ENCODE measurements around the gene COL27A1.

Gene COL27A1

GRCh38 chr9:114289571-114290481, 134.5 kb downstream of the COL27A1 start:
- DNase-seq, result no peak

DNA sequence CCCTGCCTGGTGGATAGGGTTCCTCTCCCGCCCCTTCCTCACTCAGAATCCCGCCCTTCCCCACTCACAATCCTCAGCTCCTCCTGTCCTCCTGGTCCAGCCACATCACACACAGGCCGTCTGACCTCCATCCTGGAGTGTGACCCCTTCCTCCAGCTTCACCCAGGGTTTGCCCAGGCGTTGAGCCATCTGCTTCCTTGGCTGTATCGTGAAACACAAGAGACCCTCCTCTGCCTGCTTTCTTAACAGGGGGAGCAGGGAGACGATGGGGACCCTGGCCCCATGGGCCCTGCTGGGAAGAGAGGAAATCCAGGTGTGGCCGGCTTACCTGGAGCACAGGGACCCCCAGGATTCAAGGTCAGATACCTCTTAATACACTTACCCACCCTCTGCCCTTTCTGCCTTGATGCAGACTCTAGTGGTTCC, 135.2 kb downstream of the COL27A1 start:
- no peak for DNase-seq

- peak; percentile 56 to 68 for DNase-seq
These were observed 135.7 kb downstream of the COL27A1 start for GRCh38 chr9:114291064-114291474.

DNA sequence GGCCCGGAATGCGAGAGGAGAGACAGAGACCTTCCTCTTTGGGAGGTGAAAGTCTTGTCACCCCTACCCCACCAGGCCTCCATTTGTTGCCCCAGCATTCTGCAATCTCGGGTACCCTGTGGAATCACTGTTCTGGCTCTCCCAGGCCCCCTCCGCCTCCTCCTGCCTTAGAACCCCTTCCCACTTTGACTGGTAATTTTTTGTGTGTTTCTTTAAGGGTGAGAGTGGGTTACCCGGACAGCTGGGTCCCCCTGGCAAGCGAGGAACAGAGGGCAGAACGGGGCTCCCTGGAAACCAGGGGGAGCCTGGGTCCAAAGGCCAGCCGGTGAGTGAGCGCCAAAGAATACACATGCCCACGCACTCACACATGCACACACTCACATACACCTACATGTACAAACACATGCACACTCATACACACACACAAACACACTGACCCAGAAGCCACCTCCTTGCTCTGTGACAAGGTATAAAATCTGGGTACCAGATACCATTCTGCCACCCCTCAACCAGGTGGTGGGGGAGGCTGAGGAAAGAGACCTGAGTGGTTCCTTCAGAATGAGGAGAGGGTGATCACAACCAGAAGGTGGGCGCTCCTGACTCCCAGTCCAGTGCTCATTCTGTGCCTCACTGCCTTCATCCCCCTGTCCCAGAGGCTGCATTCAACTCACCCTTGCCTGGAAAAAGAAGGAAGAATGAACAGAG, 136.7 kb downstream of the COL27A1 start:
- no peak for DNase-seq

DNA sequence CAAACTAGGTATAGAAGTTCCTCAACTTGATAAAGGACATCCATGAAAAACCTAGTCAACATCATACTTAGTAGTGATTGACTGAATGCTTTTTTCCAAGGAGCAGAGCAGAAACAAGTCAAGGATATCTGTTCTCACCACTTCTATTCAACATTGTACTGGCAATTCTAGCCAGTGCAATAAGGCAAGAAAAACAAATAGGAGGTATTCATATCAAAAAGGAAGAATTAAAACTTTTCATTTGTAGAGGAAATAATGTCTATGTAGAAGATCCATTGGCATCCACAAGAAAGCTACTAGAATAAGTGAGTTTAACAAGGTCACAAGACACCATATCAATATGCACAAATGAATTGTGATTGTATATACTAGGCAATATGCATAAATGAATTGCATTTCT, 139.3 kb downstream of the COL27A1 start:
- no peak for DNase-seq

DNA sequence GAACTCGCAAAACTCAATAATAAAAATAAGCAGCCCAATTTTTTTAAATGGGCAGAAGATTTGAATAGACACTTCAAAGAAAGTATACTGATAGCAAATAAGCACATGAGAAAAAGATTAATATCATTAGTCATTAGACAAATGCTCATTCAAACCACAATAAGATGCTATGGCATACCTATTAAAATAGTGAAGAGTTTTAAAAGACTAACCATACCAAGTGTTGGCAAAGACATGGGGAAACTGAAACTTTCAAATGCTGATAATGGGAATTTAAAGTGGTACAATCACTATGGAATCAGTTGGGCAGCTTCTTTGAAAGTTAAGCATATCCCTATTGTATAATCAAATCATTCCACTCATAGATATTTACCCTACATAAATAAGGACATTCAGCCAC, 141.0 kb downstream of the COL27A1 start:
- DNase-seq, result no peak

GRCh38 chr9:114299286-114300152, 144.2 kb downstream of the COL27A1 start:
- no peak for DNase-seq

- no peak for DNase-seq
These were observed 145.0 kb downstream of the COL27A1 start for GRCh38 chr9:114300153-114300845.

DNA sequence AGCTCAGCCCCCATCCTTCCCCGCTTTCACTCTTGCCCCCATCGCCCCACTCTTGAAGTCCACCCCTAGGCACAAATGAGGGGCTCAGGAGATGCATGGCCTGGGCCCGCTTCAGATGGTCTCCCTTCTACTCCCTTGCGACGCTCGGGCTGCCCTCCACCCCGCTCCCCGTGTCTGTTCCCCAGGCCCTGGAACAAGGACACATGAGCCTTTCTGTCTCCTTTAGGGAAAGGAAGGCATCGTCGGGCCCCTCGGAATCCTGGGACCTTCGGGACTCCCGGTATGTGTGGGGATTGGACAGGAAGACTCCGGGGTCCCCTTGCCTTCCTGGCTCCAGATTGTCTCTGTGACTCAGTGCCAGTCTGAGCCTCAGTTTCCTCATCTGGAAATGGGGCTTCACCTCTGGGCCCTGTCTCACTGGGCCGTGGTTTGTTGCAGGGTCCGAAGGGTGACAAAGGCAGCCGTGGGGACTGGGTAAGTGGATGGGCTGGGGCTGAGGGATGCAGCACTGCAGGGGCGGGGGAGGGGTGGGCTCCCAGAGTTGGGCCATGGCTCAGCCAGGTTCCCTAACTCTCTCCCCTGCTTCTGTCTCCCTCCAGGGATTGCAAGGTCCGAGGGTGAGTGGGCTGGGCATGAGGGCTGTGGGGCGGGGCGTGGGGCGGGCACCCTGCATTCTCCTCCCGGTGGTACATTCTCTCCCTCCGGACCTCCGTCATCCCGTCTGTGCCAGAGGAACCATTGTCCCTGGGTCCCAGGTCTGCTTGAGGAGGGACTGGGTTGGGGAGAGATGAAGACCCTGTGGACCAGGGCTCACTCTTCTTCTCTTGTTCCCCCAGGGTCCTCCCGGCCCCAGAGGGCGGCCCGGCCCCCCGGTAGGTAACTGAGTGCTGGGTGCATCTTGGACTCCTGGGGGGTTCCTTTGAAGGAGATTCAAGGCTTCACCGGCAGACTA, 145.8 kb downstream of the COL27A1 start:
- no peak for DNase-seq

DNA sequence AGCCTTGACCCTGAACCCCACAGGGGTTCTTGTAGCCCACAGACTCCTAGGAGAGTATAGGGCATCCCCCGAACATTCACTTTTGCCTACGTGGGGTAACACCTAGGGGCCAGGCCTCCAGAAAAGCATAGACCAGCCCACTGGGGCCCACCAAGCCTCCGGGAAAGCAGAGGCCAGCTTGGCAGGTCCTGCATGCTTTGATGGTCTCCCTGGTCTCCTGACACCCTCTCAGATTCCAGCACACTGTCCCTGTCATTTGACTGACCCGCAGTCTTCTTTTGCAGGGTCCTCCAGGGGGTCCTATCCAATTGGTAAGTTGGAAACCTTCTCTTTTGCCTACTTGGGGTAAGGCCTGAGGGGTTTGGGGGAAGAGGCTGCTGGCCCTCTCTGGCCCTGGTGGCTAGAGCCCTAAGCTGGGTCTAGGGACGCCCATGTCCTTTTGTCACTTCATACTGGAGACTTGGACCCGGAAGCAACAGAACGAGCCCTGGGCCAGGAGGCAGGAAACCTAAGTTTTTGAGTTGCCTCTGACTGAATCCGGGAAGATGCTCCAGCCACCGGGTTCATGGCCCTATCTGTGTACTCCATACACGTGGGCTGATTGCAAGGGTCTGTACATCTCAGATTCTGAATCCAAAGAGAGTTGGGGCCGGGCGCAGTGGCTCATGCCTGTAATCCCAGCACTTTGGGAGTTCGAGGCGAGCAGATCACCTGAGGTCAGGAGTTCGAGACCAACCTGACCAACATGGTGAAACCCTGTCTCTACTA, 146.6 kb downstream of the COL27A1 start:
- DNase-seq, result no peak

GRCh38 chr9:114302727-114303126, 147.4 kb downstream of the COL27A1 start:
- DNase-seq, result no peak

DNA sequence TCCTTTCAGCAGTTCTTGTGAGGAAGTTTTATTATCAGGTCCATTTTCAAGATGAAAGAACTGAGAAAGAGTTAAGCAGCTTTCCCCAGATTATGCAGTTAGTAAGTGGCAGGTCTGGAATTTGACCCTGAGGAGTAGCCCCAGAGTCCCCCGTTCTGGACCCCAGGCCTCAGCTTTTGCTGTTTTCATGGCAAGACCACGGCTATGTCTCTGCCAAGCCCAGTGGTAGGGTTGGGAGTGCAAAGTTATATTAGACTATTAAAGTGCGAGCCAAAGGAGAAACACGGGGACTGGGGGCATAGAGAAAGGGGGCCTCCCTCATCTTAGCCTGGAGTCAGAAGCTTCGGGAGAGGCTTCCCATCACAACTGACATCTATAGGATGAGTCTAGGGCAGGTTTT, 148.2 kb downstream of the COL27A1 start:
- DNase-seq, result no peak

DNA sequence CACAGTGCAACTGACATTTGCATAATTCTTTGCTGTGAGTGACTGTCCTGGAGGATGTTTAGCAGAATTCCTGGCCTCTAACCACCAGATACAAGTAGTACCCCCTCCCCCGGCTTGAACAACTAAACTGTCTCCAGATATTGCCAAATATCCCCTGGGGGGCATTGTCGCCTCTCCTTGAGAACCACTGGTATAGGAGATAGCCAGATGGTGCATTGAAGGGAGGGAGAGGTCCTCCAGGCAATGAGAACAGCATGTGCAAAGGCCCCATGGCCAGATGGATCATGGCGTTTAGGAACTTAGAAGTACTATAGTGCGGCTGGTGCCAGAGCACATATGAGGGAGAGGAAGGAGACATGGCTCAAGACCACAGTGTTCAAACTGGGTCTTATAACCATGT, 148.6 kb downstream of the COL27A1 start:
- no peak for DNase-seq

DNA sequence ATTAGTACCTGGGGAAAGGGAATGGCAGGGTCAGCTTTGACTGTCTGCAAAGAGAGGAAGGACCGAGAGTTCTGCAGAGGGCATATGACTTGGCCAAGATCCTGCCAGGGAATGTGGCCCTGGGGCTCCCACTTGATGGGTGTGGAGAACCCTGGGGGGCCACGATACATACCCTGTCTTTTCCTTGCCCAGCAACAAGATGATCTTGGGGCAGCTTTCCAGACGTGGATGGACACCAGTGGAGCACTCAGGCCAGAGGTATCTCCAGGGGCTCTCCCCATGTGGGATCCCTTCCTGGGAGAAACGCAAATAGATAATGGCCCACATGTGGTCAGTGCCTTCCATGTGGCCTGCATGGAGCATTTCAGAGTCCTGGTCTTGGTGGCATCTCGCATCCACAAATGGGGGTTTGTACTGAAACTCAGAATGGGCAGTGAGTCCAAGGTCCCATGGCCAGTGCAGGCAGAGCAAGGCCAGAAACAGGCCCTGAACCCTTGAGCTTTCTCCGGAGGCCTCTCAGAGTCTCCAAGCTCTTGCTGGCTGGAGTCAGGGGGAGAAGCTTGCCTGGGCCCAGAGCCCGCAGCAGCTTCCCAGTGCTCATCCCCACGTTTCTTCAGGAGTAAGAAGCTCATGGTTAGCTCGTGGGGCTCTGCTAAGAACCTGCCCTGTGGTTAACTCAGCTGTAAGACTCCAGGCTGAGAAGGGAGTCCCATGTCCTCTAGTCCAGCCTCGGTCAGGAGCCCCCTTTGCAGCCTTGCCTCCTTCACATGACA, 149.3 kb downstream of the COL27A1 start:
- no peak for DNase-seq

- no peak for DNase-seq
These were observed 152.5 kb downstream of the COL27A1 start for GRCh38 chr9:114307899-114308267.

- no peak for DNase-seq
These were observed 153.1 kb downstream of the COL27A1 start for GRCh38 chr9:114308361-114308950.

DNA sequence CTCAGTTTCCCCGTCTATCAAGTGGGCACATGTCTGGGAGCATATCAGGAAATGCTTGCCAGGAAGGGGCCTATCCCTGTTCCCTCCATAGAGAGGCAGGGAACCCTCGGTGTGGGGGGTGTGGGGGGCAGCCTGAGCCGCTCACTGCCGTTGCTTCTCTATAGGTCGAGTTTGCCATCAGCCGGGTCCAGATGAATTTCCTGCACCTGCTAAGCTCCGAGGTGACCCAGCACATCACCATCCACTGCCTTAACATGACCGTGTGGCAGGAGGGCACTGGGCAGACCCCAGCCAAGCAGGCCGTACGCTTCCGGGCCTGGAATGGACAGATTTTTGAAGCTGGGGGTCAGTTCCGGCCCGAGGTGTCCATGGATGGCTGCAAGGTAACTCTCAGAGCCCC, 153.8 kb downstream of the COL27A1 start:
- DNase-seq, result no peak

DNA sequence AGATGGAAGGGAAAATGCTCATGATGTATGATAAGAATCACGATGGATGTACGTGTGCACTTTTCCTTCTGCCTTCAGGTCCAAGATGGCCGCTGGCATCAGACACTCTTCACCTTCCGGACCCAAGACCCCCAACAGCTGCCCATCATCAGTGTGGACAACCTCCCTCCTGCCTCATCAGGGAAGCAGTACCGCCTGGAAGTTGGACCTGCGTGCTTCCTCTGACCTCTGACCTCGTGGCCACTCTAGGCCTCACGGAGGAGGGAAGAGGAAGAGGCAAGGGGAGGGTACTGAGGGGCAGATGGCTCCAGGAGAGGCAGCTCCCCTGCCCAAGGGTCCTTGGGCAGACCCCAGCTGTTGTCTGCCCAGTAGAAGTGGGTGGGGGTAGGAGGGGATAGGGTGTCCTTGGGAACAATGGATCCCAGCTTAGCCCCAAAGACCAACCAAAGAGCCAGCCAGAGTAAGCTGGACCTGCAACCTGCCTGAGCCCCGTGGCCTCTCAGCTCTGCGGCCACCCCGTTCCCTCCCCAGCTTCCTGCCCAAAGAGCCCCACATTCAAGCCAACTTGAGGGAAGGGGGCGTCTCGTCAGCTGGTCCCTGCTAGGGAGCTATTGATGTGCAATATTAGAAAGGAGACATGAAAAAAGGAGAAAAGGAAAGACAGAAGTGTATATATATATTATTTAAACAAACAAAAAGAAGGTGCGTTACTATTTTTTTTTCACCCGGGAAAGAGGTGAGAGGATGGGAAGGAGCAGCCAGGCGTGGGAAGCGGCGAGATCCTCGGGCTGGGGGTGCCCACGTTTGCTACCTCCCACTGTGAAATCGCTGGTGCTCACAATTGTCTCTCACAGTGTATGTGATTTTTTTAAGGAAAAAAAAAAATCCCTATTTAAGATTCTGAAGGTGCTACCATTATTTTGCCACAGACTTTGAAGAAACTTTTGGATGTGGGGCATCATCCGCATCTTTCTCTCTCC, 155.4 kb downstream of the COL27A1 start:
- no peak for DNase-seq
